Effector memory CD8-positive, alpha-beta T cell (primary cell): ENCODE data around the gene LCN10.
A peak's percentile ranks its signal among the peaks of the same experiment; 100 is the strongest.
"Not testable (repeated sequence)": the region's sequence is repeated elsewhere in the genome, so short reads cannot be mapped to it uniquely, and the experiment has no call there.

Experiments used
- ATAC-seq: fragments of 150-1000 bp; cut with Tn5 transposase; replicated peaks from 2 replicates; pipeline ENCODE4 v1.10.0; 2021; ENCODE audit warnings: mild to moderate bottlenecking, moderate library complexity
- DNase-seq, 3 experiments: peaks; one replicate each; pipeline ENCODE4 v3.0.0; 2021
- H3K27ac Mint-ChIP-seq, 2 donors: one replicate each; pipeline ENCODE4 v1.8.0; 2022; ENCODE audit warnings: mild to moderate bottlenecking in 2 of 2, mixed read lengths in 2 of 2, moderate library complexity in 2 of 2
- H3K27me3 Mint-ChIP-seq, 2 donors: one replicate each; pipeline ENCODE4 v1.8.0; 2022; ENCODE audit warnings: mixed read lengths in 2 of 2
- H3K36me3 Mint-ChIP-seq: one replicate; pipeline ENCODE4 v1.8.0; 2022; ENCODE audit warnings: mild to moderate bottlenecking, moderate library complexity, mixed read lengths; ENCODE audit not compliant: insufficient read depth
- H3K4me1 Mint-ChIP-seq, 2 donors: one replicate each; pipeline ENCODE4 v1.8.0; 2022; ENCODE audit warnings: low read depth in 2 of 2, mixed read lengths in 2 of 2
- H3K4me3 Mint-ChIP-seq, 2 donors: one replicate each; pipeline ENCODE4 v1.8.0; 2022; ENCODE audit warnings: mild to moderate bottlenecking in 2 of 2, mixed read lengths in 2 of 2, moderate library complexity in 2 of 2
- H3K9me3 Mint-ChIP-seq, 2 donors: one replicate each; pipeline ENCODE4 v1.8.0; 2022; ENCODE audit warnings: mixed read lengths in 2 of 2

Gene LCN10

DNA sequence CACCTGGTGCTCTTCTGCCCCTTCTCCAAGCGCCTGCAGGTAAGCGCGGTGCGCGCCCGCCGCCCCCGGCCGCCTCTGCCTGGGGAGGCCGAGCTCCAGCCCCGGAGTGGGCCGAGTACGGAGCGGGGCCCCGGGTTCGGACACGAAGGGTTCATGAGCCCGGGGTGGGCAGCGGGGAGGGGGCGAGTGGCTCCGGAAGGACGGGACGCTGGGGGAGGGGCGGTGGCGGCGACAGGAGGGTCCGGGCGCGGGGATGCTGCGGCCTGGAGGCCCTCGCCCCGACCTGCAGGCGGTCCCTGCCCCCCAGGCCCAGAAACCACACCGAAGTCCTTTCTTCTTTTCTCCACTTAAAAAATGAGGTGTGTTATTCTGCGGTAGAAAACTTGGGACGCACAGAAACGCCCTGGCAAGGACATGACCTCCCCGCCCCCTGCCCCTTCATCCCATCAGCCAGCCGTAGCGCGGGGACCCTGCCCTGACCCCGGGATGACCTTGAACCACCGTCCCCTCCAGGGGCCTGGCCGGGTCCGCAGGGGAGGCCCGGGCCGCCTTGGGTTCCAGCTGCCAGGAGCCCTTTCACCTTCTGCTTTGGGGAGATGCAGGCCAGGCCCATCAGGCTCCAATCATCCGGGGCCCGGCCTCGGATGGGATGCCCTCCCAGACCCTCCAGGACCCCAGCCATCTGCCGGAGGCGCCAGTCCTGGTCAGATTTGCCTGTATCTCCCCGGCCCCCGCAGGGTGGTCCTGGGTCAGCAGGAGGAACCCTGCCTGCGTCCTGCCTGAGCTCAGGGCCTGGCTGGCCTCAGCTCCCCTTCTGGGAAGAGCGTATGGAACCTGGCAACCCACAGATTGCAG lies 29.8 kb downstream of the LCN10 start:
- Mint-ChIP-seq H3K36me3 (peaks cover 3% of the 10 kb centered on the region), H3K27ac (no peak overlapping the region), H3K4me3 (no peak overlapping the region), H3K27me3 (peaks cover 42 to 86% of the 10 kb centered on the region in 2 donors), H3K9me3 (no peaks in the 10 kb centered on the region), H3K4me1 (peaks cover 3 to 4% of the 10 kb centered on the region in 2 donors)
- ATAC-seq: no peak
- no peak for DNase-seq

DNA sequence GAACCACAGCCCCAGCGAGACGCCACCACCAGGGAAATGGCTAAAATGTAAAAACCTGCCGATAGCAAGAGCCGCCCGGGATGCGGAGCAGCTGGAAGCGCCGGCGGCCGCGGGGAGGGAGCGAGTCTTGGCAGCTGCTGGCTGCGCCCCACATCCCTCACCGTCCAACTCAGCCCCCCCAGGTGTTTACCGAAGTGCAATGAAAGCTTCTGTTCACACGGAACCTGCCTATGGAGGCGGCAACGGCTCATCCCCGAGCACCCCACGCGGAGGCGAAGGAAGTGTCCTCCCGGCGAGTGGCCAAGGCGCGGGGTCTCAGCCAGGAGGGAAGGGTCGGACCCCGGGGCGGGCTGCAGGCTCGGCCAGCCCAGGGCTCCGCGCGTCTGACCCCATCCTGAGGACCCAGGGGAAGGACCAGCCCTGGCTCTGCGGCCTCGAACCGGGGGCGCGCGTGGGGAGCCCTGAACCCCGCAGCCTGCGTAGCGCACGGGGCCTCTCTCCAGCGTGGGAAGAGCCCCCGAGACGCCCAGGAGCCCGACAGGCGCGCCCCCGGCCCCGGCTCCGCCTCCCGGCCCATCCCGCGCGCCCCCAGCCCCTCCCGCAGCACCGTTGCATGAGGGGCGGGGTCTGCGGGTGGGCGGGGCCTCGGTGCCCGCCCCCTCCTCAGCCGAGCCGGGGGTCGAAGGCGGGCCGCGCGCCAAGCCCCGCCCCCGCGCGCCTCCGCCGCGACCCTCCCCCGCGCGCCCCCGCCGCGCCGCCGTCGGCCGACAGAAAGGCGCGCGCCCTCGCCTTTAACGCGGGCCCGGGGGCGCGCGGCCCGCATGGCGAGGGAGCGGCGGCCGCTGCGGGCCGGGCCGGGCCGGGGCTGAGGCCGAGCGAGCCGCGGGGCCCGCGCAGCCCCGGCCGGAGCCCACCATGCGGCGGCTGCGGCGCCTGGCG lies 30.7 kb downstream of the LCN10 start, which contains the start of gene DIPK1B:
Gene DIPK1B (plus strand): TSS at position 822 of the 939 bp plus-strand sequence. CDS start 94 bp downstream, at position 916.
- Mint-ChIP-seq H3K4me1 (peaks cover 3 to 4% of the 10 kb centered on the region in 2 donors), H3K27me3 (peaks cover 42 to 83% of the 10 kb centered on the region in 2 donors), H3K36me3 (peaks cover 3% of the 10 kb centered on the region), H3K4me3 (peak within 1 kb of the TSS; percentile 74 to 75), H3K27ac (peak within 1 kb of the TSS in 1 of 2 donors; percentile 51), H3K9me3 (no peaks in the 10 kb centered on the region)
- DNase-seq (no peak), ATAC-seq (peak; percentile 59)

DNA sequence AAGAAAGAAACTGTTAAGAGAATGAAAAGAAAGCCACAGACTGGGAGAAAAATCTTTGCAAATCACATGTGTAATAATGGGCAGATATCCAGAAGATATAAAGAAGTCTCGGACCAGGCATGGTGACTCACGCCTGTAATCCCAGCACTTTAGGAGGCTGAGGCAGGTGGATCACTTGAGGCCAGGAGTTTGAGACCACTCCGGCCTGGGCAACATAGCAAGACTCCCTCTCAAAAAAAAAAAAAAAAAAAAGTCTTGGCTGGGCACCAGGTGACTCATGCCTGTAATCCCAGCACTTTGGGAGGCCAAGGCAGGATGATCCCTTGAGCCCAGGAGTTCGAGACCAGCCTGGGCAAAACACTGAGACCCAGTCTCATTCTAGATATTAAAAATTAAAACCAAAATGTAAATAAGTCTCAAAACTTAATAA lies 31.5 kb downstream of the LCN10 start:
- H3K4me1 Mint-ChIP-seq, DNase-seq, H3K9me3 Mint-ChIP-seq, H3K36me3 Mint-ChIP-seq, ATAC-seq: not testable (repeated sequence)
- H3K27me3 Mint-ChIP-seq: peaks cover 42 to 77% of the 10 kb centered on the region in 2 donors
- peak overlapping the region in 1 of 2 donors; percentile 51 for H3K27ac Mint-ChIP-seq
- H3K4me3 Mint-ChIP-seq: peak overlapping the region; percentile 74 to 75

DNA sequence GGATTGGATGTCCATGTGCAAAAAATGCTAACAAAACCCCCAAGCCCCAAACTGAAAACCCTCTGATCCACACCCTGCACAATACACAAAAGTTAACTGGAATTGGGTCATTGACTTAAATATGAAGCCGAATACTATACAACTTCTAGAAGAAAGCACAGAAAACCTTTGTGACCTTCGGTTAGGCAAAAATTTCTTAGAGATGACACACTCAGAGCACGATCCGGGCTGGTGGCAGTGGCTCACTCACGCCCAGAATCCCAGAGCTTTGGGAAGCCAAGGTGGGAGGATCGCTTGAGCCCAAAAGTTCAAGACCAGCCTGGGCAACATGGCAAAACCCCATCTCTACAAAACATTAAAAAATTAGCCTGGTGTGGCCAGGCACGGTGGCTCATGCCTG lies 32.2 kb downstream of the LCN10 start:
- peaks cover 3% of the 10 kb centered on the region for H3K36me3 Mint-ChIP-seq
- peaks cover 35 to 76% of the 10 kb centered on the region in 2 donors for H3K27me3 Mint-ChIP-seq
- peak overlapping the region in 1 of 2 donors; percentile 44 for H3K27ac Mint-ChIP-seq
- DNase-seq (no peak), ATAC-seq (no peak)
- peak overlapping the region in 1 of 2 donors; percentile 75 for H3K4me3 Mint-ChIP-seq
- peaks cover 4 to 5% of the 10 kb centered on the region in 2 donors for H3K4me1 Mint-ChIP-seq
- no peaks in the 10 kb centered on the region for H3K9me3 Mint-ChIP-seq

DNA sequence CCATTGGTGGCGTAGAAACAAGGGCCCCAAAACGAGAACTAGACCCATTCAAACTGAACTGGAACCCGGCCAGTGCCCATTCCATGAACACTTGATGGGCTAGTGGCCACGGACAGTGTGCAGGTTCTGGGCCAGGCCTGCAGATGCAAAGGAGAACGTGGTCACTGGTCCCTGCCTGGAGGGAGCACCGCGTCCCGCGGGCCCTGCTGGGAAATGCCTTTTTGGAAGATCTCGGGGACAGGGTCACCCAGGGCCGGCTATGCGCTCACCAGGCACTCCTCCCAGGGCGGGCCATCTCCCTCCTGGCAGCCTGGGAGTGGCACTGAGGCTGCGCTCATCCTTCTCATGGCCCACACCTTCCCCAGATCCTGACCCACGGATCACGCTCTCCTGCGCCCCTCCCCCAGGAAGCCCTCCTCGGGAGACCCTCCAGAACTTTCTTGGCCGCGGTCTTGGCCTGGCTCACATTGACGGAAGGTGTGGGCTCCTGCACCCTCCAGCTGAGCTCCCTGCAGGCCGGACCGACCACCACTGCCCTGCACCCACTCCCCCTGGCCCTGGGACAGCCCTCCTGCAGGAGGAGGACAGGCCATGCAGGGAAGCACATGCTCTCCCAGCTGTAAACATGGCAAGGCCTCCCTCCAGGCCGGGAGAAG lies 33.2 kb downstream of the LCN10 start:
- ATAC-seq (no peak), DNase-seq (no peak)
- H3K4me3 Mint-ChIP-seq: no peak overlapping the region
- peaks cover 33 to 74% of the 10 kb centered on the region in 2 donors for H3K27me3 Mint-ChIP-seq
- H3K4me1 Mint-ChIP-seq: peaks cover 4 to 5% of the 10 kb centered on the region in 2 donors
- H3K36me3 Mint-ChIP-seq: peaks cover 8% of the 10 kb centered on the region
- no peaks in the 10 kb centered on the region for H3K9me3 Mint-ChIP-seq
- no peak overlapping the region for H3K27ac Mint-ChIP-seq

DNA sequence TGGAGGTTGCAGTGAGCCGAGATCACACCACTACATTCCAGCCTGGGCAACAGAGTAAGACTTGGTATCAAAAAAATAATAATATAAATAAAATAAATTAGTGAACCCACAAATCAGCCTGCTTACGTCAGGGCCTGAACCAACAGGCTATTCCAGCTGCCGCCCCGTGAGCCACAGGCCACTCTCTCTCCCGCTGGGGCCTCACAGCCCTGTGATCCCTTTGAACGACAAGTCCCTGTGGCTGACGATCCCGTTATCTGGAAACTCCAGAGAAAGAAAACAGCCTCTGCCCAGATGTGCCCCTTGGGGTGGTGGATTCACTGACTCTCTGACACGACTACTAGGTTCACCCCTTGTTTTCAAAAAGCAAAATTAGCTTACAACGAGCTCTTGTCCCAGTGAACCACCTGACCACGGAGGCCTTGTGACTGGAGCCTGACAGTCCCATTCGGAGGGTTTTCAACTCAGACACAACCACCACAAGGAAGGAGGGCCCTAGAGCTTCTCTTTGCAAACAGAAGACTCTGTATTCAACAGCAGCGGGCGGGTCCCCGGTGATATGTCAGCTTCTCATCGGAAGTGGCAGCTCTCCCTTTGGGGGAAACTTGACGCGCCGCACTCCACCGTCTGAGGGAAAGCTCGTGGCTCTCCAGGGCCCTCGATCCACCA lies 34.8 kb downstream of the LCN10 start:
- H3K27me3 Mint-ChIP-seq: peaks cover 22 to 58% of the 10 kb centered on the region in 2 donors
- H3K4me3 Mint-ChIP-seq: no peak overlapping the region
- no peak overlapping the region for H3K27ac Mint-ChIP-seq
- no peak for ATAC-seq
- H3K36me3 Mint-ChIP-seq: peaks cover 8% of the 10 kb centered on the region
- peaks cover 4 to 5% of the 10 kb centered on the region in 2 donors for H3K4me1 Mint-ChIP-seq
- H3K9me3 Mint-ChIP-seq: no peaks in the 10 kb centered on the region
- DNase-seq: no peak

DNA sequence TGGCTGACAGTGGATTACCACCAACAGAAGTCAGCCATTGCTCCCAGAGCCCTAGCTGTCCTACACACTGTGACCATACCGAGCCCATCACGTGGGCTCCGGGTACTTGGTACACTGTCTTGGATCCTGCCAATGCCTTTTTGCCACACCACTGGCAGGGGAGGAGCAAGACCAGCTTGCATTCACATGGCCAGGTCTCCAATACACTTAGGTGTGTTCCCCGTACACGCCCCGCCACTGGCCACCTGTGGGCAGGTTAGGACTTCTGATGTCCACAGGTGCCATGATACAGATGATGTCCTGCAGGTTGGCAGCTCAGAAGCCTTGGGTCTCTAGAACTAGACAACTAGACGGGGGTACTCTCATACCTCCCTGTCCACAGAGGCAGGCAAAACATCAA lies 35.7 kb downstream of the LCN10 start:
- Mint-ChIP-seq H3K4me3 (no peak overlapping the region), H3K27ac (no peak overlapping the region), H3K27me3 (peaks cover 22 to 57% of the 10 kb centered on the region in 2 donors), H3K9me3 (no peaks in the 10 kb centered on the region), H3K4me1 (peaks cover 4 to 5% of the 10 kb centered on the region in 2 donors), H3K36me3 (peaks cover 8% of the 10 kb centered on the region)
- no peak for ATAC-seq
- no peak for DNase-seq

DNA sequence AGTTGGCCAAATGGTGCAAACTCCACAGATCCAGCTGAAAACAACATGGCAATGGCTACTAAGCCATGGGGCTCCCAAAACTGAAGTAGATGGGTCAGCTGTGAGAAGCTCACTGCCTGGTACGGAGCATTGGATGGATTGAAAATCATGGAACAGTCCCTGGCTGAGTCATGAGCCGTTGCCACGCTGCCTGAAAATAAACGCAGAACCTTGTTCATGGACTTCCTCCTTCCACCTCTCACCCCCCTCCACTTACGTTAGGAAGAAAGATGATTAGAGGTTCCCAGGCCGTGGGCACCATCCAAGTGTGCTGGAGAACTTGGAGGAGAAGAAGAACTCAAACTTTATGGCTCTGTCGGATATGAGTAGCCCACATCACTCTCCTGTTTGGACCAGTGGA lies 37.2 kb downstream of the LCN10 start:
- no peaks in the 10 kb centered on the region for H3K9me3 Mint-ChIP-seq
- H3K36me3 Mint-ChIP-seq: peaks cover 16% of the 10 kb centered on the region
- peak overlapping the region in 1 of 2 donors; percentile 38 for H3K27ac Mint-ChIP-seq
- DNase-seq (no peak), ATAC-seq (no peak)
- no peak overlapping the region for H3K4me3 Mint-ChIP-seq
- peaks cover 9 to 50% of the 10 kb centered on the region in 2 donors for H3K27me3 Mint-ChIP-seq
- H3K4me1 Mint-ChIP-seq: peaks cover 10 to 14% of the 10 kb centered on the region in 2 donors

DNA sequence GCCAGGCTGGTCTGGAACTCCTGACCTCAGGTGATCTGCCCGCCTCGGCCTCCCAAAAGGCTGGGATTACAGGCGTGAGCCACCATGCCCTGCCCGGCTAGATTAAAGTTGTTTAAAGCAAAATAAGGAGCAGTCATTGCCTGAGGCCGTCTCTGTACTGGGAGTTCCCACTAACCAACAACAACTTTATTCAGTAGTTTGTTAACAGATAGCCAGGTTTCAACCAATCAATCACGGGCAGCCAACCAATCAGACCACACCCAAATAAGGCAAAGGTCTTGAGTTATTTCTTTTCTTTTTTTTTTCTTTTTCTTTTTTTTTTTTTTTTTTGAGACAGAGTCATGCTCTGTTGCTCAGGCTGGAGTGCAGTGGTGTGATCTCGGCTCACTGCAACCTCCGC lies 38.0 kb downstream of the LCN10 start:
- H3K4me1 Mint-ChIP-seq: peaks cover 10 to 18% of the 10 kb centered on the region in 2 donors
- ATAC-seq, DNase-seq, H3K9me3 Mint-ChIP-seq, H3K4me3 Mint-ChIP-seq: not testable (repeated sequence)
- H3K36me3 Mint-ChIP-seq: peaks cover 16% of the 10 kb centered on the region
- H3K27me3 Mint-ChIP-seq: peaks cover under 1 to 42% of the 10 kb centered on the region in 2 donors
- H3K27ac Mint-ChIP-seq: peak overlapping the region in 1 of 2 donors; percentile 38

DNA sequence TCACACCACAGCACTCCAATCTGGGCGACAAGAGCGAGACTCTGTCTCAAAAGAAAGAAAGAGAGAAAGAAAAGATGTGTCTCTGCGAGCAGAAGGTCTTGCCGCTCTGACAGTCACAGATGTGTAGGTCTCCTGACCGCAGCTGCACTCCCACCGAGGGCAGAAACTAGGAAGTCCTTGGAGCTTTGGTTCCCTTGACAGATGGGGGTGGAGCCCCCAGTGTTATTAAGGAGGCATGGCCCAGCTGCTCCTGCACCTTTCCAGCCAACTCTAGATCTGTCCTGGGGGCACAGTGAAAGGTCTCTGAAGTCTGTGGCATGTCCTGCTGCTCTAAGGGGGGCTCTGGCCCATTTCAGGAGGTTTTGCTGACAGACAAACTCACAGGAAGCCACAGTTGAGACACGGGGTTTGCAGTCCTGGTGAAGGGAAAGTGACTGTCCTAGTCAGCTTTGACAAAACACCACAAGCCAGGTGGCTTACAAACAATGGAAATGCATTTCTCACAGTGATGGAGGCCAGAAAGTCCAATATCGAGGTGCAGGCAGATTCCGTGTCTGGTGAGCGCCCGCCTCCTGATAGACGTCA lies 39.4 kb downstream of the LCN10 start:
- H3K27ac Mint-ChIP-seq: peak overlapping the region in 1 of 2 donors; percentile 92
- no peaks in the 10 kb centered on the region for H3K9me3 Mint-ChIP-seq
- H3K27me3 Mint-ChIP-seq: peaks cover 0 to 28% of the 10 kb centered on the region in 2 donors
- H3K4me1 Mint-ChIP-seq: peaks cover 10 to 21% of the 10 kb centered on the region in 2 donors
- DNase-seq: no peak
- ATAC-seq: no peak
- peaks cover 16% of the 10 kb centered on the region for H3K36me3 Mint-ChIP-seq
- no peak overlapping the region for H3K4me3 Mint-ChIP-seq

DNA sequence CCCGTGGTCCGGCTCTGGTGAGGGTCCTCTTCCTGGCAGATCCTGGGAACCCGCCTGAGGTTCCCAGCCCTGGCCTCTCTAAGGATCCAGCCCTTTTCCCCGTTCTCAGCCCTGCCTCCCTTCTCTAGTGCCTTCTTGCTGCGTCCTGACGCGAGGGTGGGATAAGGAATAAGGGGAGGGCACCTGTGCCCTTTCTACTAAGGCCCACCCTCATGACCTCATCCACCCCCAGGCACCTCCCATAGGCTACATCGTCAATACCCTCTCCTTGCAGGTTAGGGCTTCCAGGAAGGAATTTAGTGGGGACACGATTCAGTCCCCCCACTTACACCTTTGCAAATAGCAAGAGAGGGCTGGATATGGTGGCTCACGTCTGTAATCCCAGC lies 41.1 kb downstream of the LCN10 start:
- ATAC-seq (no peak), DNase-seq (no peak)
- peaks cover 16% of the 10 kb centered on the region for H3K36me3 Mint-ChIP-seq
- H3K4me1 Mint-ChIP-seq: peaks cover 10 to 27% of the 10 kb centered on the region in 2 donors
- no peaks in the 10 kb centered on the region for H3K9me3 Mint-ChIP-seq
- H3K27me3 Mint-ChIP-seq: peaks cover 0 to 23% of the 10 kb centered on the region in 2 donors
- peak overlapping the region; percentile 74 for H3K4me3 Mint-ChIP-seq
- peak overlapping the region; percentile 83 to 92 for H3K27ac Mint-ChIP-seq
